Stimulated activated effector memory CD8-positive, alpha-beta T cell treated with anti-CD3 and anti-CD28 coated beads, Interleukin-12 subunit alpha, Interleukin-12 subunit beta, amount 100 ng/mL, for 72 hours (primary cell): ENCODE measurements around the gene AP3M1.

Source experiments
- ATAC-seq: fragments of 150-1000 bp; cut with Tn5 transposase; 2 replicates; pipeline ENCODE4 v1.10.0; 2021
- DNase-seq, 2 donors: peaks; one replicate each; pipeline ENCODE4 v3.0.0; 2021 to 2022; ENCODE audit warnings: low spot score in 2 of 2
- H3K27ac Mint-ChIP-seq: one replicate; pipeline ENCODE4 v1.8.0; 2022; ENCODE audit warnings: mild to moderate bottlenecking, mixed read lengths
- H3K36me3 Mint-ChIP-seq: one replicate; pipeline ENCODE4 v1.8.0; 2022; ENCODE audit warnings: mild to moderate bottlenecking, mixed read lengths
- H3K4me1 Mint-ChIP-seq: one replicate; pipeline ENCODE4 v1.8.0; 2022; ENCODE audit warnings: mixed read lengths
- H3K4me3 Mint-ChIP-seq: one replicate; pipeline ENCODE4 v1.8.0; 2022; ENCODE audit warnings: mild to moderate bottlenecking, mixed read lengths
- H3K9me3 Mint-ChIP-seq: one replicate; pipeline ENCODE4 v1.8.0; 2022; ENCODE audit warnings: mixed read lengths

Gene AP3M1

GRCh38 chr10:74110120-74110519 is 40.5 kb downstream of the AP3M1 start:
- H3K4me1 Mint-ChIP-seq: peaks cover 6% of the 10 kb centered on the region
- no peaks in the 10 kb centered on the region for H3K9me3 Mint-ChIP-seq
- no peak overlapping the region for H3K4me3 Mint-ChIP-seq
- DNase-seq: no peak
- no peak for ATAC-seq
- H3K27ac Mint-ChIP-seq: peak overlapping the region; percentile 67
- H3K36me3 Mint-ChIP-seq: peaks cover 98% of the 10 kb centered on the region

- Mint-ChIP-seq H3K27ac (peak overlapping the region; percentile 67), H3K4me1 (peaks cover 6% of the 10 kb centered on the region), H3K36me3 (peaks cover 98% of the 10 kb centered on the region), H3K9me3 (no peaks in the 10 kb centered on the region), H3K4me3 (no peak overlapping the region)
- DNase-seq (no peak), ATAC-seq (no peak)
Observed at GRCh38 chr10:74109452-74109851, 41.2 kb downstream of the AP3M1 start.

- Mint-ChIP-seq H3K4me3 (no peak overlapping the region), H3K36me3 (peaks cover 98% of the 10 kb centered on the region), H3K9me3 (no peaks in the 10 kb centered on the region), H3K4me1 (peaks cover 6% of the 10 kb centered on the region), H3K27ac (peak overlapping the region; percentile 67)
- DNase-seq (no peak), ATAC-seq (no peak)
Observed at GRCh38 chr10:74107391-74107790, 43.2 kb downstream of the AP3M1 start.

- H3K9me3 Mint-ChIP-seq: no peaks in the 10 kb centered on the region
Observed at GRCh38 chr10:74104996-74105395, 45.6 kb downstream of the AP3M1 start.

DNA sequence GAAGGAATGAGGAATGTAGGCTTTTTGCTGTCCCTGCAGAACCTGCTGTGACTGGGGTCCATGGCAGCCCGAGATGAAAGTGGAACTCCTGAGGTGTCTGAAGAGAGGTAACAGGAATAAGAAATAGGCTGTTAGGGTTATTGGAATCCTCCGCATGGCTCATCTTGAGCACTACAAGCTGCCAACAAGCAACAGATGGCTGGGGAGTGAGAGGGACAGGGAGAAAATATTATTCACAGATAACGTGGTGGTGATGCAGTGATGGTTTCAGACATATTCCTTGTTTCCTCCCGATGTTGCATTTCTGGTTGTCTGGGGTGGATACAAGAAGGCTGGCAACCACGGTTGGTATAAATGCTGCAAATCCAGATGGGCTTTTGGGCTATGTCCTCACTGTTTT is 46.1 kb downstream of the AP3M1 start:
- Mint-ChIP-seq H3K9me3 (no peaks in the 10 kb centered on the region), H3K36me3 (peaks cover 93% of the 10 kb centered on the region), H3K27ac (peak overlapping the region; percentile 36), H3K4me3 (no peak overlapping the region), H3K4me1 (peaks cover 6% of the 10 kb centered on the region)
- DNase-seq: no peak
- no peak for ATAC-seq

More at GRCh38 chr10:74104996-74105395, 45.6 kb downstream of the AP3M1 start:
- Mint-ChIP-seq H3K27ac (no peak overlapping the region), H3K36me3 (peaks cover 98% of the 10 kb centered on the region), H3K4me3 (no peak overlapping the region), H3K4me1 (peaks cover 6% of the 10 kb centered on the region)
- ATAC-seq: no peak
- DNase-seq: no peak

- H3K36me3 Mint-ChIP-seq: peaks cover 92% of the 10 kb centered on the region
- H3K4me3 Mint-ChIP-seq: no peak overlapping the region
- ATAC-seq (no peak), DNase-seq (no peak)
- peak overlapping the region; percentile 36 for H3K27ac Mint-ChIP-seq
- H3K4me1 Mint-ChIP-seq: peaks cover 6% of the 10 kb centered on the region
- H3K9me3 Mint-ChIP-seq: no peaks in the 10 kb centered on the region
Observed at GRCh38 chr10:74103560-74104258, 46.9 kb downstream of the AP3M1 start.

GRCh38 chr10:74099836-74100235 is 50.8 kb downstream of the AP3M1 start:
- peaks cover 93% of the 10 kb centered on the region for H3K36me3 Mint-ChIP-seq
- no peaks in the 10 kb centered on the region for H3K9me3 Mint-ChIP-seq
- DNase-seq: no peak
- H3K27ac Mint-ChIP-seq: peak overlapping the region; percentile 7
- ATAC-seq: no peak
- no peak overlapping the region for H3K4me3 Mint-ChIP-seq
- no peaks in the 10 kb centered on the region for H3K4me1 Mint-ChIP-seq

GRCh38 chr10:74099420-74099819 is 51.2 kb downstream of the AP3M1 start:
- DNase-seq: no peak
- Mint-ChIP-seq H3K4me1 (no peaks in the 10 kb centered on the region), H3K9me3 (no peaks in the 10 kb centered on the region), H3K36me3 (peaks cover 93% of the 10 kb centered on the region), H3K4me3 (no peak overlapping the region), H3K27ac (peak overlapping the region; percentile 7)
- ATAC-seq: no peak

DNA sequence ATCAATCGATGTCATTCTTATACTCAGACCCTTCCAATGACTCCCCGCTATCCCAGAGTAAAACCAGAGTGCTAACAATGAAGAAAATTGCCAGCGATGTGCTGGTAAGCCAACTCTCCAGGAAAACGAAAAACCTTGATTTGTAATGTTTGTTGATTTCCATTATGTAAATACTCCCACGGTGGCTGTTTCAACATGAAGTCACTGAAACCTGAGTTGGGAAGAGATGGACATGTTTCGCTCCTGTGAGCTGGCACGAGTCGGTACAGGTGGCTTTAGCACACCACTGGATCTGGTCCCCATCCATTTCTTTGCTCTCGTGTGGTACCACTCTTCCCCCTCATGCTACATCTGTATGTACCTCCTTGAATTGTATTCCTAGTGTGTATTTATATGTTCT is 52.9 kb downstream of the AP3M1 start:
- no peaks in the 10 kb centered on the region for H3K4me1 Mint-ChIP-seq
- no peak overlapping the region for H3K4me3 Mint-ChIP-seq
- H3K36me3 Mint-ChIP-seq: peaks cover 93% of the 10 kb centered on the region
- no peak for ATAC-seq
- no peak overlapping the region for H3K27ac Mint-ChIP-seq
- DNase-seq: no peak
- H3K9me3 Mint-ChIP-seq: no peaks in the 10 kb centered on the region

GRCh38 chr10:74096777-74097176 is 53.9 kb downstream of the AP3M1 start:
- peak overlapping the region; percentile 30 for H3K27ac Mint-ChIP-seq
- no peaks in the 10 kb centered on the region for H3K4me1 Mint-ChIP-seq
- DNase-seq (no peak), ATAC-seq (no peak)
- H3K36me3 Mint-ChIP-seq: peaks cover 93% of the 10 kb centered on the region
- H3K9me3 Mint-ChIP-seq: no peaks in the 10 kb centered on the region
- H3K4me3 Mint-ChIP-seq: no peak overlapping the region

DNA sequence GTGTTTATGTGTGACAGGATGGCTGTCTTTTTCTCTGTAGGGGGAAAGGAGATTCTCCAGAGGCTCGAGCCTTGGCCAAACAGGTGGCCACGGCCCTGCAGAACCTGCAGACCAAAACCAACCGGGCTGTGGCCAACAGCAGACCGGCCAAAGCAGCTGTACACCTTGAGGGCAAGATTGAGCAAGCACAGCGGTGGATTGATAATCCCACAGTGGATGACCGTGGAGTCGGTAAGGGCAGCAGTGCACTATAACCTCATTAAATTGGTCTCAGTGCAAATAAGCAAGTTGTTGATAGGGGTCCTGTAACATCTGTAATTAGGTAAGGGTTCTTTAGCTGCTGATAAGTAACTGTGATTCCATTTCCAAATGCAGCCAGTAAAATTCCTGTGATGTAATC is 56.4 kb downstream of the AP3M1 start:
- Mint-ChIP-seq H3K9me3 (no peaks in the 10 kb centered on the region), H3K4me3 (no peak overlapping the region), H3K27ac (no peak overlapping the region), H3K4me1 (no peaks in the 10 kb centered on the region), H3K36me3 (peaks cover 99% of the 10 kb centered on the region)
- no peak for DNase-seq
- ATAC-seq: no peak

GRCh38 chr10:74093530-74094164 is 57.0 kb downstream of the AP3M1 start:
- no peak for ATAC-seq
- Mint-ChIP-seq H3K9me3 (no peaks in the 10 kb centered on the region), H3K27ac (no peak overlapping the region), H3K4me3 (no peak overlapping the region), H3K4me1 (no peaks in the 10 kb centered on the region), H3K36me3 (peaks cover 99% of the 10 kb centered on the region)
- no peak for DNase-seq

- DNase-seq: no peak
- Mint-ChIP-seq H3K4me3 (no peak overlapping the region), H3K4me1 (no peaks in the 10 kb centered on the region), H3K27ac (peak overlapping the region; percentile 54), H3K36me3 (peaks cover 88% of the 10 kb centered on the region), H3K9me3 (no peaks in the 10 kb centered on the region)
- ATAC-seq: no peak
Observed at GRCh38 chr10:74092372-74092771, 58.3 kb downstream of the AP3M1 start.

- no peak overlapping the region for H3K4me3 Mint-ChIP-seq
- H3K36me3 Mint-ChIP-seq: peaks cover 83% of the 10 kb centered on the region
- ATAC-seq (no peak), DNase-seq (no peak)
- H3K4me1 Mint-ChIP-seq: peaks cover 12% of the 10 kb centered on the region
- no peaks in the 10 kb centered on the region for H3K9me3 Mint-ChIP-seq
- H3K27ac Mint-ChIP-seq: no peak overlapping the region
Observed at GRCh38 chr10:74088722-74089121, 61.9 kb downstream of the AP3M1 start.

DNA sequence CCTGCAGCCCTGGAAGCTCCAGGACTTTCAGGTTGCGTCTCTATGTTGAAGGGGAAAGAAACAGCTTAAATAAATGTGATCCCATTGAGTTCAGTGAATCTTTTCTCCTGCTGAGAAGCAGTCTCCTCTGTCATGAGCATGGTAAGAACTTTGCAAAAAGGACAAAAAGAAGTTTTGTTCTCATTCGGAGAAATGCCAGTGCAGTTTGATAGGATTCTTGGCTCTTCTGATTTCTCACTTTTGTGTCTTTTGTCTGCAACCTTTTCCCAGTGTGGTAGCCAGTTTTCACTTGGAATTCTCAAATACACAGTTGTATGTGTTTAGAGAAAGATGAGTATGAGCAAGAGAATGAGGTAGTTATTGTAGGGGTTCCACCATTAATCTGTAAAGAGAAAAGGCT is 64.3 kb downstream of the AP3M1 start:
- peaks cover 14% of the 10 kb centered on the region for H3K4me1 Mint-ChIP-seq
- H3K36me3 Mint-ChIP-seq: peaks cover 75% of the 10 kb centered on the region
- H3K27ac Mint-ChIP-seq: no peak overlapping the region
- H3K9me3 Mint-ChIP-seq: no peaks in the 10 kb centered on the region
- H3K4me3 Mint-ChIP-seq: no peak overlapping the region
- no peak for DNase-seq
- ATAC-seq: no peak

DNA sequence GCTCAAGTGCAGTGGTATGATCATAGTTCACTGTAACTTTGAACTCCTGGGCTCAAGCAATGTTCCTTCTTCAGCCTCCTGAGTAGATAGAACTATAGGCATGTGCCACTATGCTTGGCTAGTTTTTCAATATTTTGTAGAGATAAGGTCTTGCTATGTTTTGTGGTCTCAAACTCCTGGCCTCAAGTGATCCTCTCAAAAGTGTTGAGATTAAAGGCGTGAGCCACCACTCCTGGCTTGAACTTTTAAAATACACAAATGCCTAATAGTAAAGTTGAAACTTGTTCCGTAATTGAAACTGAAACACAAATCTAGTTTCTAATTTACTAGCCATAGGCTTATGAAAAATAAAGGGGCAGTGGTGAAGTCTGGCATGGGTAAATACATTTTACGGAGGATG is 65.7 kb downstream of the AP3M1 start:
- Mint-ChIP-seq H3K4me3 (peak overlapping the region; percentile 2), H3K9me3 (no peaks in the 10 kb centered on the region), H3K36me3 (peaks cover 62% of the 10 kb centered on the region), H3K4me1 (peaks cover 24% of the 10 kb centered on the region), H3K27ac (peak overlapping the region; percentile 27)
- ATAC-seq: peak; percentile 90
- DNase-seq: peak in 1 of 2 donors; percentile 51
